Mesothelial cell of epicardium (in vitro differentiated cells): Measurements from ENCODE around the gene PLEKHA7. TPM values are rescaled to one million over a fixed set of nuclear protein-coding genes. Genes with fewer than 3 reads are reported as not detected.
"Not testable (repeated sequence)": the region's sequence is repeated elsewhere in the genome, so short reads cannot be mapped to it uniquely, and the experiment has no call there.

Source experiments
- DNase-seq, 2 experiments: peaks; one replicate each; pipeline ENCODE4 v3.0.0; 2021; ENCODE audit warnings: low spot score in 2 of 2; ENCODE audit not compliant: unreplicated experiment in 2 of 2
- H3K27ac Mint-ChIP-seq: 2 replicates; pipeline ENCODE4 v1.8.0; 2021; ENCODE audit warnings: mixed read lengths
- H3K27me3 Mint-ChIP-seq: 2 replicates; pipeline ENCODE4 v1.8.0; 2021; ENCODE audit warnings: low read depth, mixed read lengths
- H3K36me3 Mint-ChIP-seq: 2 replicates; pipeline ENCODE4 v1.8.0; 2021; ENCODE audit warnings: mixed read lengths
- H3K4me1 Mint-ChIP-seq: 2 replicates; pipeline ENCODE4 v1.8.0; 2021; ENCODE audit warnings: mixed read lengths
- H3K4me3 Mint-ChIP-seq: 2 replicates; pipeline ENCODE4 v1.8.0; 2021; ENCODE audit warnings: mild to moderate bottlenecking, moderate library complexity, mixed read lengths
- H3K9me3 Mint-ChIP-seq: 2 replicates; pipeline ENCODE4 v1.8.0; 2021; ENCODE audit warnings: mixed read lengths
- total RNA-seq: library from RNA; stranded (reverse); gene quantifications from 3 replicates; pipeline ENCODE4 v1.2.1, GENCODE V29; 2021
- TF ChIP-seq, protein P1 (sequence below): fragments of 200-600 bp; sonication (generic); IDR thresholded peaks from one replicate; pipeline ENCODE4 v1.5.0; 2021; ENCODE audit warnings: antibody characterized with exemption; ENCODE audit not compliant: unreplicated experiment

PLEKHA7 gene, protein sequence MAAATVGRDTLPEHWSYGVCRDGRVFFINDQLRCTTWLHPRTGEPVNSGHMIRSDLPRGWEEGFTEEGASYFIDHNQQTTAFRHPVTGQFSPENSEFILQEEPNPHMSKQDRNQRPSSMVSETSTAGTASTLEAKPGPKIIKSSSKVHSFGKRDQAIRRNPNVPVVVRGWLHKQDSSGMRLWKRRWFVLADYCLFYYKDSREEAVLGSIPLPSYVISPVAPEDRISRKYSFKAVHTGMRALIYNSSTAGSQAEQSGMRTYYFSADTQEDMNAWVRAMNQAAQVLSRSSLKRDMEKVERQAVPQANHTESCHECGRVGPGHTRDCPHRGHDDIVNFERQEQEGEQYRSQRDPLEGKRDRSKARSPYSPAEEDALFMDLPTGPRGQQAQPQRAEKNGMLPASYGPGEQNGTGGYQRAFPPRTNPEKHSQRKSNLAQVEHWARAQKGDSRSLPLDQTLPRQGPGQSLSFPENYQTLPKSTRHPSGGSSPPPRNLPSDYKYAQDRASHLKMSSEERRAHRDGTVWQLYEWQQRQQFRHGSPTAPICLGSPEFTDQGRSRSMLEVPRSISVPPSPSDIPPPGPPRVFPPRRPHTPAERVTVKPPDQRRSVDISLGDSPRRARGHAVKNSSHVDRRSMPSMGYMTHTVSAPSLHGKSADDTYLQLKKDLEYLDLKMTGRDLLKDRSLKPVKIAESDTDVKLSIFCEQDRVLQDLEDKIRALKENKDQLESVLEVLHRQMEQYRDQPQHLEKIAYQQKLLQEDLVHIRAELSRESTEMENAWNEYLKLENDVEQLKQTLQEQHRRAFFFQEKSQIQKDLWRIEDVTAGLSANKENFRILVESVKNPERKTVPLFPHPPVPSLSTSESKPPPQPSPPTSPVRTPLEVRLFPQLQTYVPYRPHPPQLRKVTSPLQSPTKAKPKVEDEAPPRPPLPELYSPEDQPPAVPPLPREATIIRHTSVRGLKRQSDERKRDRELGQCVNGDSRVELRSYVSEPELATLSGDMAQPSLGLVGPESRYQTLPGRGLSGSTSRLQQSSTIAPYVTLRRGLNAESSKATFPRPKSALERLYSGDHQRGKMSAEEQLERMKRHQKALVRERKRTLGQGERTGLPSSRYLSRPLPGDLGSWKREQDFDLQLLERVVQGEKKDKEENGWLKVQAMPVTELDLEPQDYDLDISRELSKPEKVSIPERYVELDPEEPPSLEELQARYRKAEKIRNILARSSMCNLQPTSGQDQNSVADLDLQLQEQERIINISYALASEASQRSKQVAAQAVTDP
- 23.9 to 30.5 TPM (median 30.5 TPM) in 3 replicates for total RNA-seq

DNA sequence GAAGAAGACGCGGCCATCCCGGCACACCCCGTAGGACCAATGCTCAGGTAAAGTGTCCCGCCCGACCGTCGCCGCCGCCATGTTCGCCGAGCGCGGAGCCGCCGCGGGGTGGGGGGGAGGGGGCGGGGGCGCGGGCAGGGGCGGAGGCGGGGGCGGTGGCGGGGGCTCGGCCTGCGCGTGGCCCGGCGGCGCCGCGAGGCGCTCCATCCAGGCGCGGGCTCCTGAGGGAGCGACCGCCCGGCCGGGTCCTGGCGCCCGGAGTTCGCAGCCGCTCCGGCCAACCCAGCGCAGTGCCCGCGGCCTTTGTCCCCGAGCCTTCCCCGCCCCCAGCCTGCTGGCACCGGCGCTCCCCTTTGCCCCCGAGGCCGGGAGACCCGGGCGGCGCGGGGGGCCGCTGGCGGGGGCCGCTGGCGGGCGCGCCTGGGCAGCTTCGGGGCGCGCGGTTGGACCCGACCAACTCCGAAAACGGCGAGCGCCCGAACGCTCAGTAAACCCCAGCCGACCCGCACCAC is at the start of gene PLEKHA7:
Gene PLEKHA7, minus strand, starts transcription at position 94 of the 512 bp plus-strand sequence. Its CDS starts 13 bp downstream, at position 81.
- H3K27me3 Mint-ChIP-seq = peaks cover 20% of the 10 kb centered on the region
- TF ChIP-seq, protein P1, sequence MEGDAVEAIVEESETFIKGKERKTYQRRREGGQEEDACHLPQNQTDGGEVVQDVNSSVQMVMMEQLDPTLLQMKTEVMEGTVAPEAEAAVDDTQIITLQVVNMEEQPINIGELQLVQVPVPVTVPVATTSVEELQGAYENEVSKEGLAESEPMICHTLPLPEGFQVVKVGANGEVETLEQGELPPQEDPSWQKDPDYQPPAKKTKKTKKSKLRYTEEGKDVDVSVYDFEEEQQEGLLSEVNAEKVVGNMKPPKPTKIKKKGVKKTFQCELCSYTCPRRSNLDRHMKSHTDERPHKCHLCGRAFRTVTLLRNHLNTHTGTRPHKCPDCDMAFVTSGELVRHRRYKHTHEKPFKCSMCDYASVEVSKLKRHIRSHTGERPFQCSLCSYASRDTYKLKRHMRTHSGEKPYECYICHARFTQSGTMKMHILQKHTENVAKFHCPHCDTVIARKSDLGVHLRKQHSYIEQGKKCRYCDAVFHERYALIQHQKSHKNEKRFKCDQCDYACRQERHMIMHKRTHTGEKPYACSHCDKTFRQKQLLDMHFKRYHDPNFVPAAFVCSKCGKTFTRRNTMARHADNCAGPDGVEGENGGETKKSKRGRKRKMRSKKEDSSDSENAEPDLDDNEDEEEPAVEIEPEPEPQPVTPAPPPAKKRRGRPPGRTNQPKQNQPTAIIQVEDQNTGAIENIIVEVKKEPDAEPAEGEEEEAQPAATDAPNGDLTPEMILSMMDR = no peak
- no peaks in the 10 kb centered on the region for H3K36me3 Mint-ChIP-seq
- H3K27ac Mint-ChIP-seq = peak within 1 kb of the TSS; percentile 80
- no peak for DNase-seq
- H3K9me3 Mint-ChIP-seq = no peaks in the 10 kb centered on the region
- H3K4me3 Mint-ChIP-seq = peak within 1 kb of the TSS; percentile 93
- H3K4me1 Mint-ChIP-seq = peaks cover 11% of the 10 kb centered on the region

GRCh38 chr11:17063171-17064002 is 49.2 kb upstream of the PLEKHA7 start:
- no peak overlapping the region for H3K4me3 Mint-ChIP-seq
- no peaks in the 10 kb centered on the region for H3K27me3 Mint-ChIP-seq
- TF ChIP-seq, protein P1 = peak; percentile 23
- H3K4me1 Mint-ChIP-seq = no peaks in the 10 kb centered on the region
- H3K27ac Mint-ChIP-seq = no peak overlapping the region
- DNase-seq = peak in 1 of 2 experiments; percentile 68
- peaks cover 10% of the 10 kb centered on the region for H3K9me3 Mint-ChIP-seq
- H3K36me3 Mint-ChIP-seq = peaks cover 2% of the 10 kb centered on the region

- H3K27me3 Mint-ChIP-seq, DNase-seq, H3K27ac Mint-ChIP-seq, H3K4me3 Mint-ChIP-seq, H3K4me1 Mint-ChIP-seq: not testable (repeated sequence)
- H3K36me3 Mint-ChIP-seq = peaks cover 13% of the 10 kb centered on the region
- H3K9me3 Mint-ChIP-seq = peaks cover 13% of the 10 kb centered on the region
Observed at GRCh38 chr11:17051146-17051545, 36.9 kb upstream of the PLEKHA7 start.

DNA sequence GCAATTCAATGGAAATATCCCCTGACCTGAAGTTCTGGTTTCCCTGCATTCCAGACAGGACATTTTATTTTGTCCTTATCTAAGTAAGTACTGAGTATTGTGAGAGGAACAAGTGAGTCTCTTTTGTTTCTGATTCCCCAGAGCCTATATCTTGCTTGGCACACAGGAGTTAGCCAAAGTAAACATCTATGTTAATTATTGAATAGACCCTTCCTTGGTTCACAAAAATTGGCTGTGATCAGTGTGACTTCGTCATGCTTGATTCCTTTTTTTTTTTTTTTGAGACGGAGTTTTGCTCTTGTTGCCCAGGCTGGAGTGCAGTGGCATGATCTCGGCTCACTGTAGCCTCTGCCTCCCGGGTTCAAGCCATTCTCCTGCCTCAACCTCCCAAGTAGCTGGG is 34.3 kb upstream of the PLEKHA7 start:
- peak overlapping the region; percentile 19 for H3K27ac Mint-ChIP-seq
- not testable (repeated sequence) for H3K27me3 Mint-ChIP-seq, H3K4me1 Mint-ChIP-seq, H3K4me3 Mint-ChIP-seq, DNase-seq
- peaks cover 13% of the 10 kb centered on the region for H3K36me3 Mint-ChIP-seq
- H3K9me3 Mint-ChIP-seq = peaks cover 13% of the 10 kb centered on the region

DNA sequence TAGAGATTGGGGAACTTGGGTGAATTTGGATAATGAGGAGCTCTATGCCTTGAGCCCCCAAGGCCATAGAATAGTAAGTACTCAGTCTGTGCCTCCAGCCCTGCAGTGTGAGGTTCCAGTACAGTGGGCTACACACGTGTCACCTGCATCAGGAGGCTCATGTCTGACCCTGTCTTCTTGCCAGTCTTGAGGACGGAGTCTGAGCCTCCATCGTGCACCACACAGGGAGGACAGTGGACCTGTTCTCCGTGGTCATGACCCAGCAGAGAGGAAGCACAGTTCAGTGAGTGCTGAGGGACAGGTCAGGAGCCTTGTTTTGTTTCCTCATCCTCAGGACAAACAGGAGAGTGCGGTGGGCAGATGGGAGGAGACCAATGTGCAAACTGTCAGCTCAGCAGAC is 32.5 kb upstream of the PLEKHA7 start:
- DNase-seq = no peak
- peaks cover 14% of the 10 kb centered on the region for H3K27me3 Mint-ChIP-seq
- TF ChIP-seq, protein P1 = no peak
- peaks cover 3% of the 10 kb centered on the region for H3K9me3 Mint-ChIP-seq
- H3K4me1 Mint-ChIP-seq = peaks cover 7% of the 10 kb centered on the region
- no peak overlapping the region for H3K4me3 Mint-ChIP-seq
- no peak overlapping the region for H3K27ac Mint-ChIP-seq
- peaks cover 3% of the 10 kb centered on the region for H3K36me3 Mint-ChIP-seq
